IMR-90 (cell line): ENCODE results near the gene TLK2. TPM values are rescaled to one million over a fixed set of nuclear protein-coding genes. Genes with fewer than 3 reads are reported as not detected.
A peak's percentile ranks its signal among the peaks of the same experiment; 100 is the strongest.

Experiments used
- ATAC-seq: fragments of 200-7000 bp; cut with Tn5 transposase; 2 replicates; pipeline ENCODE4 v1.9.1; 2020; ENCODE audit warnings: low read depth, mild to moderate bottlenecking, moderate library complexity
- BruUV-seq: library from RNA; stranded (reverse); fragments of 400-500 nt; replicated peaks from 2 replicates; lab custom pipeline; 2021; lab: Mats Ljungman, UMichigan
- CTCF ChIA-PET: fragments of 300-600 bp; formaldehyde crosslinking; extraction: SDS; loops from one replicate; lab custom pipeline; 2021; ENCODE audit warnings: antibody characterized with exemption; lab: Yijun Ruan, JAX
- POLR2A ChIA-PET: fragments of 300-600 bp; sonication (Branson Sonifier 250); formaldehyde crosslinking; loops from one replicate; lab custom pipeline; 2022; ENCODE audit warnings: antibody characterized with exemption; ENCODE audit not compliant: unreplicated experiment; lab: Charles Lee
- DNase-seq: peaks from one replicate; pipeline ENCODE4 v3.0.0; 2013
- H2AFZ ChIP-seq: replicated peaks from 2 replicates; pipeline ENCODE3; 2013; ENCODE audit warnings: low read length, mild to moderate bottlenecking; ENCODE audit not compliant: poor library complexity
- H2AK5ac ChIP-seq: 2 replicates; pipeline ENCODE4 v1.6.1; 2013; ENCODE audit warnings: low read depth, low read length, inconsistent platforms
- H2AK9ac ChIP-seq: replicated peaks from 2 replicates; pipeline ENCODE3; 2013; ENCODE audit warnings: mild to moderate bottlenecking, low read depth, low read length, moderate library complexity; ENCODE audit not compliant: poor library complexity
- H2BK120ac ChIP-seq: 2 replicates; pipeline ENCODE4 v1.6.1; 2013; ENCODE audit warnings: low read depth, low read length, inconsistent platforms
- H2BK15ac ChIP-seq: 3 replicates; pipeline ENCODE4 v1.6.1; 2013; ENCODE audit warnings: low read depth, low read length, inconsistent platforms
- H2BK20ac ChIP-seq: 2 replicates; pipeline ENCODE4 v1.6.1; 2013; ENCODE audit warnings: low read depth, mild to moderate bottlenecking, inconsistent platforms, low read length, moderate library complexity
- H2BK5ac ChIP-seq: 2 replicates; pipeline ENCODE4 v1.6.1; 2013; ENCODE audit warnings: mild to moderate bottlenecking, low read depth, low read length, inconsistent platforms; ENCODE audit not compliant: poor library complexity, severe bottlenecking
- H3K14ac ChIP-seq: replicated peaks from 2 replicates; pipeline ENCODE4 v1.6.1; 2013; ENCODE audit warnings: low read depth, low read length, inconsistent platforms
- H3K18ac ChIP-seq: 2 replicates; pipeline ENCODE4 v1.6.1; 2013; ENCODE audit warnings: low read depth, low read length, control low read depth
- H3K23ac ChIP-seq: 2 replicates; pipeline ENCODE4 v1.6.1; 2013; ENCODE audit warnings: low read depth, low read length, inconsistent platforms
- H3K27ac ChIP-seq: 2 replicates; pipeline ENCODE4 v1.5.1; 2013; ENCODE audit warnings: mild to moderate bottlenecking, control low read depth, low read length; ENCODE audit not compliant: insufficient read depth
- H3K27me3 ChIP-seq: 2 replicates; pipeline ENCODE4 v1.6.1; 2013; ENCODE audit warnings: low read length; ENCODE audit not compliant: control insufficient read depth, insufficient read depth
- H3K36me3 ChIP-seq: 2 replicates; pipeline ENCODE4 v1.6.1; 2013; ENCODE audit warnings: low read length, mixed read lengths; ENCODE audit not compliant: control insufficient read depth, insufficient read depth
- H3K4ac ChIP-seq: 2 replicates; pipeline ENCODE4 v1.6.1; 2013; ENCODE audit warnings: low read depth, low read length, inconsistent platforms
- H3K4me1 ChIP-seq: 2 replicates; pipeline ENCODE4 v1.6.1; 2013; ENCODE audit warnings: low read length, mixed read lengths; ENCODE audit not compliant: control insufficient read depth, insufficient read depth
- H3K4me2 ChIP-seq: 2 replicates; pipeline ENCODE4 v1.6.1; 2013; ENCODE audit warnings: low read depth, mild to moderate bottlenecking, control low read depth, low read length, moderate library complexity
- H3K4me3 ChIP-seq: 2 replicates; pipeline ENCODE4 v1.5.1; 2013; ENCODE audit warnings: low read depth, mild to moderate bottlenecking, control low read depth, low read length, moderate library complexity; ENCODE audit not compliant: insufficient read depth
- H3K56ac ChIP-seq: 2 replicates; pipeline ENCODE4 v1.6.1; 2013; ENCODE audit warnings: low read length, inconsistent platforms; ENCODE audit not compliant: insufficient read depth; ENCODE audit errors: extremely low read depth
- H3K79me1 ChIP-seq, 2 experiments: 2 replicates each; pipeline ENCODE4 v1.6.1; 2013; ENCODE audit warnings: low read length in 2 of 2, inconsistent platforms in 1 of 2, low read depth in 1 of 2
- H3K9ac ChIP-seq: 2 replicates; pipeline ENCODE4 v1.6.1; 2013; ENCODE audit warnings: low read depth, low read length, control low read depth
- H3K9me1 ChIP-seq: 2 replicates; pipeline ENCODE4 v1.6.1; 2013; ENCODE audit warnings: low read length, inconsistent platforms; ENCODE audit not compliant: insufficient read depth
- H3K9me3 ChIP-seq: 2 replicates; pipeline ENCODE4 v1.6.1; 2013; ENCODE audit warnings: low read length; ENCODE audit not compliant: control insufficient read depth, insufficient read depth
- H4K20me1 ChIP-seq: 2 replicates; pipeline ENCODE4 v1.6.1; 2013; ENCODE audit warnings: low read length, inconsistent platforms; ENCODE audit not compliant: insufficient read depth
- H4K5ac ChIP-seq: 2 replicates; pipeline ENCODE4 v1.6.1; 2013; ENCODE audit warnings: mild to moderate bottlenecking, low read depth, low read length, control low read depth
- H4K8ac ChIP-seq, 2 experiments: 2 replicates each; pipeline ENCODE4 v1.6.1; 2013; ENCODE audit warnings: low read depth in 2 of 2, low read length in 2 of 2, control low read depth in 1 of 2, inconsistent platforms in 1 of 2
- H4K91ac ChIP-seq: 2 replicates; pipeline ENCODE4 v1.6.1; 2013; ENCODE audit warnings: low read depth, low read length, inconsistent platforms; ENCODE audit not compliant: insufficient read depth
- BHLHE40 ChIP-seq: fragments of 150-350 bp; IDR thresholded peaks from 2 replicates; pipeline ENCODE4 v1.6.1; 2016; ENCODE audit warnings: mild to moderate bottlenecking, low read depth, low read length
- ELK1 ChIP-seq: fragments of 150-350 bp; IDR thresholded peaks from 2 replicates; pipeline ENCODE4 v1.6.1; 2016; ENCODE audit warnings: low read depth, mild to moderate bottlenecking, low read length, moderate library complexity, borderline replicate concordance
- MAFK ChIP-seq: IDR thresholded peaks from 2 replicates; pipeline ENCODE4 v1.6.1; 2012; ENCODE audit warnings: low read depth, low read length, improper control_type of control experiment
- NFE2L2 ChIP-seq: fragments of 150-350 bp; IDR thresholded peaks from 2 replicates; pipeline ENCODE4 v1.6.1; 2016; ENCODE audit warnings: low read depth, mild to moderate bottlenecking, low read length
- RAD21 ChIP-seq: IDR thresholded peaks from 2 replicates; pipeline ENCODE4 v1.6.1; 2012; ENCODE audit warnings: low read length, improper control_type of control experiment
- WGBS, 2 experiments: methylation state at CpG; one replicate each; pipeline versions ENCODE4 v1.1.5 to v1.1.7; 2013; ENCODE audit warnings: missing lambda C conversion rate in 2 of 2; ENCODE audit not compliant: insufficient read length in 1 of 2; ENCODE audit errors: extremely low coverage in 2 of 2; 5-methylcytosine and 5-hydroxymethylcytosine counted together
- dilution Hi-C: fragments of 300-500 bp; cut with HindIII; formaldehyde crosslinking; loops from one replicate; pipeline ENCODE4 v1.14.3; 2018; ENCODE audit warnings: low sequenced_read_pairs; ENCODE audit not compliant: unreplicated experiment
- in situ Hi-C: fragments of 300-500 bp; cut with MboI; formaldehyde crosslinking; loops from 3 replicates; pipeline ENCODE4 v1.14.3; 2019; ENCODE audit warnings: low sequenced_read_pairs, inconsistent platforms, mixed read lengths
- intact Hi-C: fragments of 100-400 bp; cut with micrococcal nuclease; formaldehyde crosslinking; loops from 2 replicates; pipeline ENCODE4 v1.10.0; 2022
- polyA plus RNA-seq, 3 experiments: library from polyadenylated mRNA; depleted of rRNA; stranded (reverse); fragments of >200 nt; gene quantifications; 2 replicates each; pipeline ENCODE4 v1.2.3, GENCODE V29; 2012; ENCODE audit warnings: low replicate concordance in 1 of 3
- total RNA-seq: library from RNA; depleted of rRNA; stranded (reverse); fragments of >200 nt; gene quantifications from 2 replicates; pipeline ENCODE4 v1.2.3, GENCODE V29; 2012

Gene TLK2
- total and polyA plus RNA-seq, 2 of the 4 experiments (the other 2 are of a cell fraction): 35.7 to 39.4 TPM

GRCh38 chr17:62641951-62642350 lies 163.3 kb downstream of the TLK2 start:
- no peak overlapping the region for H3K56ac ChIP-seq
- DNase-seq (no peak), ATAC-seq (no peak)
- no peak overlapping the region for H4K91ac ChIP-seq
- H2AK9ac ChIP-seq: no peak overlapping the region
- no TSS peak for BruUV-seq
- no peak overlapping the region for H2BK20ac ChIP-seq
- 0 out of 4 replicates have a peak overlapping the region, but pooled peaks of 1 of the 2 experiments have one; percentile 13 for H4K8ac ChIP-seq
- H3K27ac ChIP-seq: no peak overlapping the region
- H4K5ac ChIP-seq: no peak overlapping the region
- no peaks in the 10 kb centered on the region for H3K27me3 ChIP-seq
- H3K4me1 ChIP-seq: peaks cover 13% of the 10 kb centered on the region
- peaks cover 15% of the 10 kb centered on the region for H3K36me3 ChIP-seq
- peaks cover 24 to 78% of the 10 kb centered on the region in 2 experiments for H3K79me1 ChIP-seq
- H3K9me1 ChIP-seq: peaks cover 15% of the 10 kb centered on the region
- no peak overlapping the region for H2BK5ac ChIP-seq
- no peak overlapping the region for H3K4ac ChIP-seq
- H3K4me2 ChIP-seq: no peak overlapping the region
- H3K18ac ChIP-seq: no peak overlapping the region
- peak overlapping the region; percentile 62; the same call in 1 of the 2 replicates for H3K23ac ChIP-seq
- in situ Hi-C loops (no loop called here), dilution Hi-C loops (no loop called here), intact Hi-C loops (loop anchor here (1.0 kb wide), 1 partner anchor 35 kb away; no protein-coding TSS in a partner anchor)
- H3K14ac ChIP-seq: no peak overlapping the region
- H2AK5ac ChIP-seq: no peak overlapping the region
- H4K20me1 ChIP-seq: peaks cover 44% of the 10 kb centered on the region
- ChIA-PET CTCF (no interaction called here), POLR2A (no interaction called here)
- TF ChIP-seq RAD21 (no peak), NFE2L2 (no peak), ELK1 (no peak), MAFK (no peak), BHLHE40 (no peak)
- no peak overlapping the region for H2BK120ac ChIP-seq
- H2AFZ ChIP-seq: no peak overlapping the region
- no peak overlapping the region for H3K9ac ChIP-seq
- no peak overlapping the region for H2BK15ac ChIP-seq
- WGBS, 2 experiments: no CpG with 5 or more reads among the region's 6 CpGs
- H3K4me3 ChIP-seq: no peak overlapping the region
- no peaks in the 10 kb centered on the region for H3K9me3 ChIP-seq
